GM12864 (cell line): ENCODE measurements around the gene SUMF1.

Source experiments
- DNase-seq: peaks from one replicate; pipeline ENCODE4 v3.0.0-alpha.2; 2011; ENCODE audit warnings: low read depth
- H3K4me3 ChIP-seq: 2 replicates; pipeline ENCODE4 v1.5.1; 2011; ENCODE audit warnings: mild to moderate bottlenecking, low read depth, low read length, control low read depth
- CTCF ChIP-seq: IDR thresholded peaks from 2 replicates; pipeline ENCODE4 v1.5.1; 2011; ENCODE audit warnings: low read depth, mild to moderate bottlenecking, moderate library complexity, low read length, control low read depth, inconsistent platforms; ENCODE audit errors: missing control alignments

SUMF1 gene

GRCh38 chr3:4438296-4438695, 28.8 kb downstream of the SUMF1 start:
- no peak for DNase-seq
- no peak overlapping the region for H3K4me3 ChIP-seq
- no peak for TF ChIP-seq CTCF

- no peak for DNase-seq
- TF ChIP-seq CTCF, result no peak
- no peak overlapping the region for H3K4me3 ChIP-seq
Observed at GRCh38 chr3:4432259-4432658, 34.8 kb downstream of the SUMF1 start.

- no peak for DNase-seq
Observed at GRCh38 chr3:4429648-4430350, 37.3 kb downstream of the SUMF1 start.

GRCh38 chr3:4426782-4427344, 40.2 kb downstream of the SUMF1 start:
- TF ChIP-seq CTCF, result no peak
- no peak for DNase-seq

More at GRCh38 chr3:4429648-4430350, 37.3 kb downstream of the SUMF1 start:
- TF ChIP-seq CTCF, result no peak
- no peak overlapping the region for H3K4me3 ChIP-seq

GRCh38 chr3:4426261-4426781, 40.7 kb downstream of the SUMF1 start:
- H3K4me3 ChIP-seq, result no peak overlapping the region
- no peak for TF ChIP-seq CTCF
- no peak for DNase-seq

More at GRCh38 chr3:4426782-4427344, 40.2 kb downstream of the SUMF1 start:
- H3K4me3 ChIP-seq, result no peak overlapping the region

- H3K4me3 ChIP-seq, result no peak overlapping the region
- TF ChIP-seq CTCF, result no peak
Observed at GRCh38 chr3:4425707-4426106, 41.4 kb downstream of the SUMF1 start.

GRCh38 chr3:4425055-4425454, 42.0 kb downstream of the SUMF1 start:
- H3K4me3 ChIP-seq, result no peak overlapping the region
- DNase-seq, result no peak
- TF ChIP-seq CTCF, result no peak

More at GRCh38 chr3:4425707-4426106, 41.4 kb downstream of the SUMF1 start:
- DNase-seq, result no peak
